Measurements from ENCODE around the gene NME9. TPM values are rescaled to one million over a fixed set of nuclear protein-coding genes. Genes with fewer than 3 reads are reported as not detected.

NME9 gene
- total and polyA plus RNA-seq, 4 donors = 2.8 to 11.4 (median 7.4) TPM

GRCh38 chr3:138344754-138345153 lies 15.1 kb upstream of the NME9 start:
- 65 to 77% methylated on average over 1 of the region's 1 CpG for WGBS, 2 donors
- DNase-seq (no peak), ATAC-seq (ENCODE audit: insufficient read depth, low FRiP score) (no peak)
- H3K36me3 ChIP-seq (ENCODE audit: control insufficient read depth in 4 of 4, insufficient read depth in 4 of 4, low read length in 4 of 4) = no peaks in the 10 kb centered on the region
- H3K9ac ChIP-seq (ENCODE audit: insufficient read depth in 1 of 2, low read length in 2 of 2) = no peak overlapping the region
- H3K9me3 ChIP-seq (ENCODE audit: control insufficient read depth in 4 of 4, insufficient read depth in 3 of 4, low read length in 3 of 4) = no peaks in the 10 kb centered on the region
- H3K4me1 ChIP-seq (ENCODE audit: control insufficient read depth in 5 of 5, insufficient read depth in 5 of 5, low read length in 5 of 5) = peaks cover 0 to 9% (median 1%) of the 10 kb centered on the region in 5 donors
- H3K27me3 ChIP-seq (ENCODE audit: control insufficient read depth in 3 of 3, insufficient read depth in 3 of 3, low read length in 2 of 3) = no peaks in the 10 kb centered on the region
- H3K4me3 ChIP-seq = no peak overlapping the region
- no peak overlapping the region for H3K27ac ChIP-seq (ENCODE audit: low read depth in 1 of 2, low read length in 1 of 2)
- TF ChIP-seq, protein P1, sequence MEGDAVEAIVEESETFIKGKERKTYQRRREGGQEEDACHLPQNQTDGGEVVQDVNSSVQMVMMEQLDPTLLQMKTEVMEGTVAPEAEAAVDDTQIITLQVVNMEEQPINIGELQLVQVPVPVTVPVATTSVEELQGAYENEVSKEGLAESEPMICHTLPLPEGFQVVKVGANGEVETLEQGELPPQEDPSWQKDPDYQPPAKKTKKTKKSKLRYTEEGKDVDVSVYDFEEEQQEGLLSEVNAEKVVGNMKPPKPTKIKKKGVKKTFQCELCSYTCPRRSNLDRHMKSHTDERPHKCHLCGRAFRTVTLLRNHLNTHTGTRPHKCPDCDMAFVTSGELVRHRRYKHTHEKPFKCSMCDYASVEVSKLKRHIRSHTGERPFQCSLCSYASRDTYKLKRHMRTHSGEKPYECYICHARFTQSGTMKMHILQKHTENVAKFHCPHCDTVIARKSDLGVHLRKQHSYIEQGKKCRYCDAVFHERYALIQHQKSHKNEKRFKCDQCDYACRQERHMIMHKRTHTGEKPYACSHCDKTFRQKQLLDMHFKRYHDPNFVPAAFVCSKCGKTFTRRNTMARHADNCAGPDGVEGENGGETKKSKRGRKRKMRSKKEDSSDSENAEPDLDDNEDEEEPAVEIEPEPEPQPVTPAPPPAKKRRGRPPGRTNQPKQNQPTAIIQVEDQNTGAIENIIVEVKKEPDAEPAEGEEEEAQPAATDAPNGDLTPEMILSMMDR (IDR thresholded peaks at IDR 0.05; ENCODE audit: control extremely low read depth, extremely low read depth) = no peak

- Histone ChIP-seq H3K36me3 (ENCODE audit: control insufficient read depth in 4 of 4, insufficient read depth in 4 of 4, low read length in 4 of 4) (no peaks in the 10 kb centered on the region), H3K9ac (ENCODE audit: insufficient read depth in 1 of 2, low read length in 2 of 2) (no peak overlapping the region), H3K27ac (ENCODE audit: low read depth in 1 of 2, low read length in 1 of 2) (no peak overlapping the region), H3K4me1 (ENCODE audit: control insufficient read depth in 5 of 5, insufficient read depth in 5 of 5, low read length in 5 of 5) (no peaks in the 10 kb centered on the region), H3K4me3 (no peak overlapping the region), H3K9me3 (ENCODE audit: control insufficient read depth in 4 of 4, insufficient read depth in 3 of 4, low read length in 3 of 4) (no peaks in the 10 kb centered on the region), H3K27me3 (ENCODE audit: control insufficient read depth in 3 of 3, insufficient read depth in 3 of 3, low read length in 2 of 3) (no peaks in the 10 kb centered on the region)
- DNase-seq = no peak
- ATAC-seq (ENCODE audit: insufficient read depth, low FRiP score) = no peak
- TF ChIP-seq, protein P1 (IDR thresholded peaks at IDR 0.05; ENCODE audit: control extremely low read depth, extremely low read depth) = no peak
- 92 to 96% methylated on average over 5 of the region's 5 CpGs for WGBS, 2 donors
Measured at GRCh38 chr3:138340511-138340910, 10.9 kb upstream of the NME9 start.

DNA sequence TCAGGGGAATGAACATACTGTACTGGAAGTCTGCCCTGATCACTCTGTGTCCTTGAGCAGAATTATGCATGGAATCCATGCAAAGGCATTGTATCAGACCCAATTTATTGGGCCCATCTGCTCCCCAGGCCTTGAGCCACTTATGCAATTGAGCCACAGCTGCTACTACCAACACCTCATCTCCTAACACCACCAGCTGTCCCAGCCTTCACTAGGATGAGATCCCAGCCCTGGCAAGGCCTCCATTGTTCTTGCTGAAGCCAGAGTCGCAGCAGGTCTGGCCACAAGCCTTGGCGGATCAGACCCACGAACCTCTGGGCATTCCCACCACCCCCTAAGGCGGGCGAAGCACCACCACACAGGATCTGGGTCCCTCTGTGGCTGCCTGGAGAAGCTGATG lies 9.2 kb upstream of the NME9 start:
- Histone ChIP-seq H3K4me3 (no peak overlapping the region), H3K4me1 (ENCODE audit: control insufficient read depth in 5 of 5, insufficient read depth in 5 of 5, low read length in 5 of 5) (no peaks in the 10 kb centered on the region), H3K27me3 (ENCODE audit: control insufficient read depth in 3 of 3, insufficient read depth in 3 of 3, low read length in 2 of 3) (no peaks in the 10 kb centered on the region), H3K9ac (ENCODE audit: insufficient read depth in 1 of 2, low read length in 2 of 2) (no peak overlapping the region), H3K36me3 (ENCODE audit: control insufficient read depth in 4 of 4, insufficient read depth in 4 of 4, low read length in 4 of 4) (no peaks in the 10 kb centered on the region), H3K9me3 (ENCODE audit: control insufficient read depth in 4 of 4, insufficient read depth in 3 of 4, low read length in 3 of 4) (no peaks in the 10 kb centered on the region), H3K27ac (ENCODE audit: low read depth in 1 of 2, low read length in 1 of 2) (no peak overlapping the region)
- TF ChIP-seq, protein P1 (IDR thresholded peaks at IDR 0.05; ENCODE audit: control extremely low read depth, extremely low read depth) = no peak
- no peak for ATAC-seq (ENCODE audit: insufficient read depth, low FRiP score)
- no peak for DNase-seq
- 85 to 87% methylated on average over 5 of the region's 5 CpGs for WGBS, 2 donors

DNA sequence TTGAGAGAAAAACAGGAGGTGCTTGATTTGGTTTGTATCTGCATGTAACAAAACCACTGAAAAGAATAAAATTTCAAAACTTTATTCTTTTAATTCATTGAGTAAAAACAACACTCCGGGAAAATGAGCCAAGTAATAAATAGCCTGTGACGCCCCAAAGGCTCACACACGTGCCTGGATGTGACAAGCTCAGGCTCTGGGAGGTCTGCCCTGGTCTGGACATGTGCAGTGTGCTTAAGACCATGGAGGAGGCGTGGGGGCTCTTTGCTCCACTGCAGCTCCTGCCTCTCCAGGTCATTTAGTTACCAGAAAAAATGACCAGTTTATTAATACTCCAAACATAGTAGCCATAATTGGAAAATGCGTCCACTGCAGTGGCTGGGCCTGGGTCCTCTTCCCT lies 8.6 kb upstream of the NME9 start:
- H3K27me3 ChIP-seq (ENCODE audit: control insufficient read depth in 3 of 3, insufficient read depth in 3 of 3, low read length in 2 of 3) = no peaks in the 10 kb centered on the region
- no peak overlapping the region for H3K9ac ChIP-seq (ENCODE audit: insufficient read depth in 1 of 2, low read length in 2 of 2)
- no peaks in the 10 kb centered on the region for H3K4me1 ChIP-seq (ENCODE audit: control insufficient read depth in 5 of 5, insufficient read depth in 5 of 5, low read length in 5 of 5)
- no peaks in the 10 kb centered on the region for H3K9me3 ChIP-seq (ENCODE audit: control insufficient read depth in 4 of 4, insufficient read depth in 3 of 4, low read length in 3 of 4)
- ATAC-seq (ENCODE audit: insufficient read depth, low FRiP score) = no peak
- TF ChIP-seq, protein P1 (IDR thresholded peaks at IDR 0.05; ENCODE audit: control extremely low read depth, extremely low read depth) = no peak
- H3K27ac ChIP-seq (ENCODE audit: low read depth in 1 of 2, low read length in 1 of 2) = no peak overlapping the region
- H3K4me3 ChIP-seq = no peak overlapping the region
- H3K36me3 ChIP-seq (ENCODE audit: control insufficient read depth in 4 of 4, insufficient read depth in 4 of 4, low read length in 4 of 4) = no peaks in the 10 kb centered on the region
- no peak for DNase-seq
- 69 to 73% methylated on average over 5 of the region's 5 CpGs for WGBS, 2 donors
